ENCODE results near the gene DESI1. TPM values are rescaled to one million over a fixed set of nuclear protein-coding genes. Genes with fewer than 3 reads are reported as not detected.
"Not testable (repeated sequence)": the region's sequence is repeated elsewhere in the genome, so short reads cannot be mapped to it uniquely, and the experiment has no call there.

DESI1 gene
- total RNA-seq, 6 donors from 2014 or later = 28.2 to 41.5 (median 31.1) TPM

GRCh38 chr22:41638748-41639147, 17.9 kb upstream of the DESI1 start:
- Histone ChIP-seq H3K27ac (peak overlapping the region; percentile 27 to 67 (median 52)), H3K9me3 (no peaks in the 10 kb centered on the region), H3K4me1 (peaks cover 0 to 9% (median 6%) of the 10 kb centered on the region in 4 donors), H3K27me3 (no peaks in the 10 kb centered on the region), H3K36me3 (peaks cover 24 to 99% (median 75%) of the 10 kb centered on the region in 4 donors), H3K4me3 (no peak overlapping the region)
- ATAC-seq (ENCODE audit: low FRiP score in 2 of 2) (peak; percentile 40 to 84), DNase-seq (no peak)
- WGBS, 2 donors = 71 to 76% methylated on average over 5 of the region's 5 CpGs
- TF ChIP-seq CTCF (IDR thresholded peaks at IDR 0.05) (no peak), EP300 (IDR thresholded peaks at IDR 0.05) (peak in 1 of 4 donors; percentile 16), POLR2A (IDR thresholded peaks at IDR 0.05) (no peak), POLR2AphosphoS5 (IDR thresholded peaks at IDR 0.05) (peak in 1 of 2 donors; percentile 19)

GRCh38 chr22:41638124-41638523, 17.3 kb upstream of the DESI1 start:
- Histone ChIP-seq H3K27me3 (no peaks in the 10 kb centered on the region), H3K36me3 (peaks cover 21 to 98% (median 76%) of the 10 kb centered on the region in 4 donors), H3K4me3 (no peak overlapping the region), H3K27ac (peak overlapping the region; percentile 27 to 67 (median 52)), H3K9me3 (no peaks in the 10 kb centered on the region), H3K4me1 (peaks cover 0 to 9% (median 6%) of the 10 kb centered on the region in 4 donors)
- WGBS, 2 donors = 61 to 76% methylated on average over 5 of the region's 5 CpGs
- TF ChIP-seq CTCF (IDR thresholded peaks at IDR 0.05) = no peak
- TF ChIP-seq POLR2A (IDR thresholded peaks at IDR 0.05) = peak in 1 of 4 donors; percentile 44
- TF ChIP-seq EP300 (IDR thresholded peaks at IDR 0.05) = peak in 2 of 4 donors; percentile 42 to 81
- TF ChIP-seq POLR2AphosphoS5 (IDR thresholded peaks at IDR 0.05) = peak in 1 of 2 donors; percentile 9
- ATAC-seq (ENCODE audit: low FRiP score in 2 of 2) (peak; percentile 67 to 94), DNase-seq (peak in 1 of 2 donors; percentile 67)

GRCh38 chr22:41637623-41638022, 16.8 kb upstream of the DESI1 start:
- not testable (repeated sequence) for H3K27me3 ChIP-seq, H3K9me3 ChIP-seq, H3K4me3 ChIP-seq, H3K4me1 ChIP-seq
- ATAC-seq (ENCODE audit: low FRiP score in 2 of 2) (peak in 1 of 2 donors; percentile 71), DNase-seq (peak in 1 of 2 donors; percentile 76)
- peaks cover 16 to 96% (median 73%) of the 10 kb centered on the region in 4 donors for H3K36me3 ChIP-seq
- peak overlapping the region; percentile 27 to 67 (median 54) for H3K27ac ChIP-seq
- 87 to 89% methylated on average over 8 of the region's 8 CpGs for WGBS, 2 donors

GRCh38 chr22:41636467-41636866, 15.6 kb upstream of the DESI1 start:
- ATAC-seq (ENCODE audit: low FRiP score in 2 of 2) = peak in 1 of 2 donors; percentile 41
- H3K9me3 ChIP-seq = no peaks in the 10 kb centered on the region
- no peak overlapping the region for H3K4me3 ChIP-seq
- H3K36me3 ChIP-seq = peaks cover 18 to 93% (median 65%) of the 10 kb centered on the region in 4 donors
- no peak overlapping the region for H3K27ac ChIP-seq
- no peaks in the 10 kb centered on the region for H3K27me3 ChIP-seq
- 83 to 85% methylated on average over 7 of the region's 7 CpGs for WGBS, 2 donors
- H3K4me1 ChIP-seq = peaks cover 0 to 9% (median 6%) of the 10 kb centered on the region in 4 donors
- no peak for DNase-seq
- no peak for TF ChIP-seq POLR2A (IDR thresholded peaks at IDR 0.05)
- no peak for TF ChIP-seq CTCF (IDR thresholded peaks at IDR 0.05)
- TF ChIP-seq POLR2AphosphoS5 (IDR thresholded peaks at IDR 0.05) = no peak
- TF ChIP-seq EP300 (IDR thresholded peaks at IDR 0.05) = no peak

- H3K27me3 ChIP-seq; H3K4me1 ChIP-seq; ATAC-seq (ENCODE audit: low FRiP score in 2 of 2); H3K4me3 ChIP-seq; DNase-seq; H3K9me3 ChIP-seq; H3K27ac ChIP-seq: not testable (repeated sequence)
- WGBS, 2 donors = 97 to 99% methylated on average over 8 of the region's 8 CpGs
- peaks cover 22 to 92% (median 62%) of the 10 kb centered on the region in 4 donors for H3K36me3 ChIP-seq
Measured at GRCh38 chr22:41634610-41635009, 13.8 kb upstream of the DESI1 start.

- not testable (repeated sequence) for ATAC-seq (ENCODE audit: low FRiP score in 2 of 2); H3K4me3 ChIP-seq; H3K27ac ChIP-seq; H3K27me3 ChIP-seq; H3K4me1 ChIP-seq; H3K9me3 ChIP-seq; DNase-seq
- 96 to 97% methylated on average over 6 to 7 of the region's 23 CpGs for WGBS, 2 donors
- H3K36me3 ChIP-seq = peaks cover 31 to 91% (median 71%) of the 10 kb centered on the region in 4 donors
Measured at GRCh38 chr22:41631615-41632014, 10.8 kb upstream of the DESI1 start.

- not testable (repeated sequence) for H3K27ac ChIP-seq; H3K9me3 ChIP-seq; ATAC-seq (ENCODE audit: low FRiP score in 2 of 2); H3K4me3 ChIP-seq; H3K27me3 ChIP-seq; H3K4me1 ChIP-seq
- DNase-seq = peak in 1 of 2 donors; percentile 58
- no CpG with 5 or more reads among the region's 28 CpGs for WGBS, 2 donors
- H3K36me3 ChIP-seq = peaks cover 35 to 91% (median 71%) of the 10 kb centered on the region in 4 donors
Measured at GRCh38 chr22:41631115-41631514, 10.3 kb upstream of the DESI1 start.

Measured in upper lobe of left lung (tissue), 6 donors.